ENCODE results near the gene CCR5. TPM values are rescaled to one million over a fixed set of nuclear protein-coding genes. Genes with fewer than 3 reads are reported as not detected.

Gene CCR5
- total and polyA plus RNA-seq, 2 of the 8 experiments (the other 6 are each of a cell fraction or from before 2014, with no cell fraction given), result not detected

DNA sequence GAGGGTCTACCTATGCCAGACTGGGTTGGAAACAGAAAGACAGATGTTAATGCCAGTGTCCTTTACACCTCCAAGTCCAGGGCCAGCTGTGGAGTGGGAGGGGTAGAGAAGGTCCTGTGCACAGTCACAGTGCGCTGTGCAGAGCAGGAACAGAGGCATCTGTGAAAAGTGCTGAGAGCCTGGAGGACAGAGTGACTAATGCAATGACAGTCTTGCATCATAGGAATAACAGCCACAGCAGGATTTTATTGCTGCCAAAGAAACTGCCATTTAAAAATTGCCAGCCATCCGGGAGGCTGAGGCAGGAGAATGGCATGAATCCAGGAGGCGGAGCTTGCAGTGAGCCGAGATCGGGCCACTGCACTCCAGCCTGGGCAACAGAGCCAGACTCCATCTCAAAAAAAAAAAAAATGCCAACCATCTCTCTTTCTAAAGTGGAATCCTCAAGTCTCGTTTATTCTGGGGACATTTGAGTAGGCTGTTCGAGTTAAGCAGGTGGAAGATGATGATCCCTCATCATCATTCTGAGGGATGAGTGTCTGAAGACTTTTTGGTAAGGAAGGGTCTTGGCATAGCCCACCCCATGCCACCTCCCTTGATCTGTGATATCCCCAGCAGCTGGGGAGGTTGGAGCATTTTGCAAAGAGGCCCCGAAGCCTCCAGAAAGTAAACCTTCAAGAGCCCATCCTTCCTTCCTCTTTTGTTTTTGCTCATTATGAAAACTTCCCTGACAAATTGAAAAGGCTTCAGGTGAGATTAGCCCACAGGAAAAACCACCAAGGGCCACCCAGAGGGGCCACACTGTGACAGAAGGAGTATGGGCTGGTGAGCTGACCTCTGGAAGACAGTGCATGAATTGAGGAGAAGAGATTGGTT is 9.1 kb upstream of the CCR5 start:
- Histone ChIP-seq H3K18ac (ENCODE audit: extremely low read depth, low read length) (no peak overlapping the region), H2BK12ac (ENCODE audit: low read depth, low read length) (no peak overlapping the region), H2BK5ac (ENCODE audit: low read depth, low read length) (no peak overlapping the region), H2AK5ac (ENCODE audit: low read depth, low read length) (no peak overlapping the region), H3K4me1 (replicated peaks in 1 of 4; ENCODE audit: control insufficient read depth in 3 of 4, insufficient read depth in 4 of 4, low read length in 3 of 4) (no peaks in the 10 kb centered on the region), H3K79me2 (ENCODE audit: control insufficient read depth in 1 of 2, insufficient read depth in 2 of 2, low read length in 2 of 2) (no peaks in the 10 kb centered on the region), H3K9ac (replicated peaks in 1 of 4; ENCODE audit: extremely low read depth in 1 of 4, low read depth in 3 of 4, low read length in 3 of 4) (no peak overlapping the region), H3K27me3 (replicated peaks in 1 of 4; ENCODE audit: control insufficient read depth in 3 of 4, extremely low read depth in 1 of 4, insufficient read depth in 3 of 4, low read length in 3 of 4) (peaks cover 0 to 3% (median 0%) of the 10 kb centered on the region in 4 experiments; a peak in 1 of 7 replicates), H4K8ac (ENCODE audit: extremely low read depth, insufficient read depth, low read length) (no peak overlapping the region), H3K9me3 (ENCODE audit: insufficient read depth in 2 of 2, low read depth in 1 of 2, low read length in 1 of 2) (no peaks in the 10 kb centered on the region), H3K23ac (ENCODE audit: insufficient read length) (no peak overlapping the region), H2BK120ac (replicated peaks; ENCODE audit: low read depth, low read length) (no peak overlapping the region), H2BK20ac (ENCODE audit: low read length) (no peak overlapping the region), H3K56ac (replicated peaks; ENCODE audit: insufficient read length, low read depth, low read length) (no peak overlapping the region), H3K27ac (ENCODE audit: low read depth, low read length) (no peak overlapping the region), H2BK15ac (ENCODE audit: low read length) (no peak overlapping the region), H3K79me1 (ENCODE audit: low read depth, low read length) (no peaks in the 10 kb centered on the region), H3K4me2 (ENCODE audit: insufficient read depth in 1 of 2, low read depth in 2 of 2, low read length in 2 of 2) (no peak overlapping the region), H3K14ac (ENCODE audit: insufficient read length) (no peak overlapping the region), H4K5ac (ENCODE audit: insufficient read length, low read depth, low read length) (no peak overlapping the region), H3K36me3 (ENCODE audit: control insufficient read depth in 2 of 4, insufficient read depth in 4 of 4, low read length in 3 of 4) (no peaks in the 10 kb centered on the region), H4K91ac (replicated peaks; ENCODE audit: insufficient read length, low read length) (no peak overlapping the region), H4K20me1 (replicated peaks in 1 of 2; ENCODE audit: control insufficient read depth in 1 of 2, insufficient read depth in 2 of 2, low read length in 2 of 2) (no peaks in the 10 kb centered on the region), H3K4ac (replicated peaks; ENCODE audit: insufficient read length, low read depth, low read length) (no peak overlapping the region), H3K4me3 (ENCODE audit: extremely low read depth in 1 of 4, insufficient read depth in 2 of 4, low read depth in 3 of 4, low read length in 4 of 4) (no peak overlapping the region), H3K23me2 (ENCODE audit: low read depth, low read length) (no peaks in the 10 kb centered on the region), H2AFZ (ENCODE audit: low read length) (no peak overlapping the region)
- FAIRE-seq, result no peak
- CTCF ChIA-PET (ENCODE audit: partially characterized antibody), result interaction anchor here (0.9 to 2.5 kb wide), 3 partner anchors 9 to 146 kb away, joined by 3 to 11 read pairs (median 3); partner anchors contain the start of gene CCR5
- WGBS, 2 experiments (ENCODE audit: extremely low coverage in 1 of 2, insufficient coverage in 1 of 2, insufficient read length in 1 of 2, insufficient replicate concordance in 2 of 2, low coverage in 1 of 2, low lambda C conversion rate in 2 of 2, missing lambda C conversion rate in 1 of 2), result 98% methylated on average over 8 of the region's 8 CpGs; no CpG with 5 or more reads in 1 of the 2 experiments
- TF ChIP-seq BRCA1 (IDR thresholded peaks at IDR 0.05; ENCODE audit: low read depth, low read length) (no peak), JUND (IDR thresholded peaks at IDR 0.05; ENCODE audit: low read length) (no peak), RFX5 (IDR thresholded peaks at IDR 0.05; ENCODE audit: borderline replicate concordance, low read depth, low read length) (no peak), NANOG (IDR thresholded peaks at IDR 0.05; ENCODE audit: insufficient read depth, low read depth, low read length, poor library complexity, severe bottlenecking) (no peak)
- POLR2A ChIA-PET (ENCODE audit: partially characterized antibody), result no interaction called here
- DNase-seq (ENCODE audit: low read depth in 1 of 2, low spot score in 2 of 2), result no peak
